H1 (cell line): ENCODE data around the gene SIPA1L3. TPM values are rescaled to one million over a fixed set of nuclear protein-coding genes. Genes with fewer than 3 reads are reported as not detected.

Source experiments
- BRCA1 ChIP-seq: IDR thresholded peaks from 2 replicates; pipeline ENCODE4 v1.6.1; 2012; ENCODE audit warnings: low read depth, low read length, improper control_type of control experiment
- CHD2 ChIP-seq: IDR thresholded peaks from 2 replicates; pipeline ENCODE4 v1.6.1; 2012; ENCODE audit warnings: low read length, improper control_type of control experiment
- CHD7 ChIP-seq: fragments of 300-600 bp; sonication (generic); IDR thresholded peaks from 2 replicates; pipeline ENCODE4 v1.7.1; 2012; ENCODE audit warnings: low read length, moderate library complexity, mild to moderate bottlenecking, inconsistent platforms; ENCODE audit not compliant: insufficient replicate concordance
- EZH2 ChIP-seq: fragments of 200-600 bp; sonication (generic); IDR thresholded peaks from 2 replicates; pipeline ENCODE4 v1.7.1; 2012; ENCODE audit warnings: low read depth, mild to moderate bottlenecking, moderate library complexity, low read length, inconsistent platforms; ENCODE audit not compliant: severe bottlenecking
- GTF2F1 ChIP-seq: IDR thresholded peaks from 2 replicates; pipeline ENCODE4 v1.6.1; 2012; ENCODE audit warnings: low read depth, low read length, improper control_type of control experiment, borderline replicate concordance
- MAX ChIP-seq: IDR thresholded peaks from 2 replicates; pipeline ENCODE4 v1.6.1; 2012; ENCODE audit warnings: inconsistent platforms
- POLR2A ChIP-seq, 2 experiments: IDR thresholded peaks; 1 replicate in 1 of 2; 2 replicates in 1 of 2; pipeline ENCODE4 v1.6.1; 2011; ENCODE audit warnings: low read depth in 2 of 2, low read length in 2 of 2, mild to moderate bottlenecking in 2 of 2; ENCODE audit errors: control extremely low read depth in 1 of 2
- RAD21 ChIP-seq, 2 experiments: IDR thresholded peaks in 1 of 2; conservative IDR thresholded peaks in 1 of 2; 2 replicates each; pipeline ENCODE4 v1.6.1; 2011; ENCODE audit warnings: low read depth in 2 of 2, low read length in 2 of 2, improper control_type of control experiment in 1 of 2, inconsistent platforms in 1 of 2, mild to moderate bottlenecking in 1 of 2, moderate library complexity in 1 of 2
- TEAD4 ChIP-seq: IDR thresholded peaks from 2 replicates; pipeline ENCODE4 v1.6.1; 2012; ENCODE audit warnings: low read depth, low read length, inconsistent platforms, mixed read lengths
- polyA plus RNA-seq, 7 experiments: library from polyadenylated mRNA; depleted of rRNA in 3 of 7; stranded (reverse) in 5 of 7; unstranded in 2 of 7; fragments of >200 nt in 5 of 7; fragments of 200-250 nt in 2 of 7; gene quantifications; 1 replicate in 5 of 7; 2 replicates in 1 of 7; 4 replicates in 1 of 7; pipeline versions ENCODE4 v1.2.1 to v1.2.3, GENCODE V29; 2011 to 2013; ENCODE audit warnings: missing spikeins in 2 of 7, mixed read lengths in 2 of 7
- total RNA-seq: library from RNA; stranded (reverse); fragmentation: NEBNext Ultra II Directional; extraction: Animal tissue kit (Norgen Biotek cat#: 25700); gene quantifications from 2 replicates; pipeline ENCODE4 v1.2.1, GENCODE V29; 2021

SIPA1L3 gene
- total and polyA plus RNA-seq, 2 of the 8 experiments (the other 6 are each of a cell fraction or from before 2014, with no cell fraction given) = 15.0 to 54.9 TPM

- TF ChIP-seq CHD7 (no peak), CHD2 (no peak), TEAD4 (no peak), MAX (peak; percentile 30; the same call in 1 of the 2 replicates), POLR2A (IDR thresholded peaks at IDR 0.05; ENCODE audit: control extremely low read depth in 1 of 2, low read depth in 2 of 2, low read length in 2 of 2) (peak in 1 of 2 experiments; percentile 62; a peak in 1 of 3 replicates), RAD21 (IDR thresholded peaks at IDR 0.05 in 1 of 2, conservative IDR thresholded peaks at IDR 0.05 in 1 of 2; ENCODE audit: low read depth in 2 of 2, low read length in 2 of 2) (no peak), BRCA1 (no peak), GTF2F1 (no peak), EZH2 (no peak)
These were observed at the start of gene SIPA1L3 (continued) for GRCh38 chr19:37906869-37907734.
